Upper lobe of left lung (tissue), 4 donors: Measurements from ENCODE around the gene SMIM13.

ENCODE experiments used
- POLR2AphosphoS5 ChIP-seq, 2 donors: sonication (generic); formaldehyde crosslinking; IDR thresholded peaks; one replicate each; pipeline ENCODE4 v1.5.1; 2017; ENCODE audit warnings: antibody characterized with exemption in 2 of 2
- TF ChIP-seq, protein P1 (sequence below), 6 experiments: fragments of 450-650 bp in 4 of 6; fragments of 200-600 bp in 2 of 6; sonication (generic) in 2 of 6; IDR thresholded peaks; one replicate each; pipeline ENCODE4 v1.5.1; 2016 to 2019; ENCODE audit warnings: antibody characterized with exemption in 6 of 6

DNA sequence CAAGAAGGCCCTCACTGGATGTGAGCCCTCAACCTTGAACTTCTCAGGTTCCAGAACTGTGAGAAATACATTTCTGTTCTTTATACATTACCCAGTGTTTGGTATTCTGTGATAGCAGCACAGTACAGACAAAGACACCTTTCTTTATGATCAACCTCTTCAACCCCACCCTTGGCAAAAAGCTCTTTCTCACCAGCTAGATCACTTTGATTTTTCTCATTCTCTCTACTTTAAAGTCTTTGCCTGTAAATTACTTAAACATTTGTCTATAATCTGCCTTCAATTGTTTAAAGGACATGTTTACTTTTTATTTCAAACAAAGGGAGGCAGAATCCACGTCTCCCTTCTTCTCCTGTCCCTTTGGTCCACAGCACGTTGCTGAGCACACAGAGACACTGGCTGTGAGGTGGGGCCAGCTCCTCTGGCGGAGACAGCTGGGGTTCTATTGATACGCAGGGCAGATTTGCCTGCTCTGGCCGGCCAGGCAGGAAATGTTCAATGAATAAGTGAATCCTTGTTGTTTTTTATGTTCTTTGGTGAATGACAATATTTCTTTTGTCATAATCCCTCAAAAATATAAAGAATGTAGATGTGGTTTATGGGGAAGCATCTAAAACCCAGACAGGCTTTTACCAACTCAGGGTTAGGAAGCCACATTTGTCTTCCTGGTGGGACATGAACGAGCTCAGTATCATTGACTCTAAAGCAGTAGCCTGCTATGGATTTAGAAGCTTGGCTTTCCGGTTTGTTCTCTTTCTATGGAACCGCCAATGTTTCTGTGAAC is 86.0 kb downstream of the SMIM13 start:
- TF ChIP-seq, protein P1, sequence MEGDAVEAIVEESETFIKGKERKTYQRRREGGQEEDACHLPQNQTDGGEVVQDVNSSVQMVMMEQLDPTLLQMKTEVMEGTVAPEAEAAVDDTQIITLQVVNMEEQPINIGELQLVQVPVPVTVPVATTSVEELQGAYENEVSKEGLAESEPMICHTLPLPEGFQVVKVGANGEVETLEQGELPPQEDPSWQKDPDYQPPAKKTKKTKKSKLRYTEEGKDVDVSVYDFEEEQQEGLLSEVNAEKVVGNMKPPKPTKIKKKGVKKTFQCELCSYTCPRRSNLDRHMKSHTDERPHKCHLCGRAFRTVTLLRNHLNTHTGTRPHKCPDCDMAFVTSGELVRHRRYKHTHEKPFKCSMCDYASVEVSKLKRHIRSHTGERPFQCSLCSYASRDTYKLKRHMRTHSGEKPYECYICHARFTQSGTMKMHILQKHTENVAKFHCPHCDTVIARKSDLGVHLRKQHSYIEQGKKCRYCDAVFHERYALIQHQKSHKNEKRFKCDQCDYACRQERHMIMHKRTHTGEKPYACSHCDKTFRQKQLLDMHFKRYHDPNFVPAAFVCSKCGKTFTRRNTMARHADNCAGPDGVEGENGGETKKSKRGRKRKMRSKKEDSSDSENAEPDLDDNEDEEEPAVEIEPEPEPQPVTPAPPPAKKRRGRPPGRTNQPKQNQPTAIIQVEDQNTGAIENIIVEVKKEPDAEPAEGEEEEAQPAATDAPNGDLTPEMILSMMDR (IDR thresholded peaks at IDR 0.05): no peak
- no peak for TF ChIP-seq POLR2AphosphoS5 (IDR thresholded peaks at IDR 0.05)
